SK-N-SH treated with all-trans-retinoic acid at 6 μM for 48 hours (cell line): ENCODE measurements around the gene BBS1.
"Not testable (repeated sequence)": the region's sequence is repeated elsewhere in the genome, so short reads cannot be mapped to it uniquely, and the experiment has no call there.

Experiments
- ATAC-seq: fragments of 200-7000 bp; cut with Tn5 transposase; 3 replicates; pipeline ENCODE4 v1.9.1; 2020; ENCODE audit warnings: mild to moderate bottlenecking, moderate library complexity
- ARNTL ChIP-seq: fragments of 450-650 bp; formaldehyde crosslinking; IDR thresholded peaks from 2 replicates; pipeline ENCODE4 v1.5.0; 2020; ENCODE audit warnings: low read depth, mild to moderate bottlenecking, moderate library complexity, borderline replicate concordance
- CREB5 ChIP-seq: fragments of 250-450 bp; sonication (Bioruptor Pico); IDR thresholded peaks from 2 replicates; pipeline ENCODE4 v1.5.1; 2020; ENCODE audit warnings: low read depth, mild to moderate bottlenecking, moderate library complexity
- CSDC2 ChIP-seq: fragments of 250-450 bp; sonication (Bioruptor Pico); IDR thresholded peaks from 2 replicates; pipeline ENCODE4 v1.5.0; 2020; ENCODE audit warnings: mild to moderate bottlenecking, moderate library complexity
- CSRNP3 ChIP-seq: fragments of 250-450 bp; sonication (Bioruptor Pico); IDR thresholded peaks from 2 replicates; pipeline ENCODE4 v1.5.1; 2021; ENCODE audit warnings: mild to moderate bottlenecking, moderate library complexity
- ESRRG ChIP-seq: fragments of 250-450 bp; sonication (Bioruptor Pico); IDR thresholded peaks from 2 replicates; pipeline ENCODE4 v1.6.1; 2021; ENCODE audit warnings: mild to moderate bottlenecking
- GLIS3 ChIP-seq: fragments of 250-450 bp; sonication (Bioruptor Pico); IDR thresholded peaks from 2 replicates; pipeline ENCODE4 v1.5.0; 2020; ENCODE audit warnings: mild to moderate bottlenecking, moderate library complexity
- ISL1 ChIP-seq: fragments of 250-450 bp; sonication (Bioruptor Pico); IDR thresholded peaks from 2 replicates; pipeline ENCODE4 v2.1.2; 2022; ENCODE audit warnings: mild to moderate bottlenecking, moderate library complexity
- PATZ1 ChIP-seq: fragments of 250-450 bp; sonication (Bioruptor Pico); IDR thresholded peaks from 2 replicates; pipeline ENCODE4 v1.8.0; 2020; ENCODE audit warnings: mild to moderate bottlenecking, moderate library complexity, borderline replicate concordance
- POU6F1 ChIP-seq: fragments of 250-450 bp; sonication (Bioruptor Pico); IDR thresholded peaks from 2 replicates; pipeline ENCODE4 v1.8.0; 2021; ENCODE audit warnings: low read depth, mild to moderate bottlenecking, moderate library complexity, borderline replicate concordance
- PPARA ChIP-seq: fragments of 250-450 bp; sonication (Bioruptor Pico); IDR thresholded peaks from 2 replicates; pipeline ENCODE4 v1.5.0; 2020; ENCODE audit warnings: mild to moderate bottlenecking, borderline replicate concordance
- RARB ChIP-seq: fragments of 250-450 bp; sonication (Bioruptor Pico); IDR thresholded peaks from 2 replicates; pipeline ENCODE4 v1.8.0; 2021; ENCODE audit warnings: mild to moderate bottlenecking, moderate library complexity
- SNAI2 ChIP-seq: fragments of 250-450 bp; sonication (Bioruptor Pico); IDR thresholded peaks from 2 replicates; pipeline ENCODE4 v1.5.0; 2020; ENCODE audit warnings: mild to moderate bottlenecking, moderate library complexity
- TCF4 ChIP-seq: fragments of 250-450 bp; sonication (Bioruptor Pico); IDR thresholded peaks from 2 replicates; pipeline ENCODE4 v1.8.0; 2021; ENCODE audit warnings: mild to moderate bottlenecking, moderate library complexity, borderline replicate concordance
- ZC3H10 ChIP-seq: fragments of 250-450 bp; sonication (Bioruptor Pico); IDR thresholded peaks from 2 replicates; pipeline ENCODE4 v1.5.1; 2021; ENCODE audit warnings: mild to moderate bottlenecking, moderate library complexity
- ZFP3 ChIP-seq: fragments of 250-450 bp; sonication (Bioruptor Pico); IDR thresholded peaks from 2 replicates; pipeline ENCODE4 v1.5.0; 2020; ENCODE audit warnings: mild to moderate bottlenecking, moderate library complexity
- ZFP30 ChIP-seq: fragments of 450-650 bp; formaldehyde crosslinking; IDR thresholded peaks from 2 replicates; pipeline ENCODE4 v1.5.0; 2022; ENCODE audit warnings: mild to moderate bottlenecking, moderate library complexity
- ZNF565 ChIP-seq: fragments of 450-650 bp; formaldehyde crosslinking; conservative IDR thresholded peaks from 2 replicates; pipeline ENCODE4 v1.5.0; 2020; ENCODE audit warnings: low read depth, mild to moderate bottlenecking, moderate library complexity
- ZNF70 ChIP-seq: fragments of 450-650 bp; formaldehyde crosslinking; IDR thresholded peaks from 2 replicates; pipeline ENCODE4 v1.5.0; 2020; ENCODE audit warnings: mild to moderate bottlenecking, moderate library complexity
- ZNF8 ChIP-seq: fragments of 450-650 bp; formaldehyde crosslinking; IDR thresholded peaks from 2 replicates; pipeline ENCODE4 v1.5.0; 2020; ENCODE audit warnings: mild to moderate bottlenecking, moderate library complexity

Gene BBS1

GRCh38 chr11:66580803-66581202 lies 70.4 kb downstream of the BBS1 start:
- TF ChIP-seq ISL1 (CRISPR knock-in tag), result no peak
- no peak for TF ChIP-seq ZNF565 (CRISPR knock-in tag)
- no peak for TF ChIP-seq CSDC2 (CRISPR knock-in tag)
- no peak for TF ChIP-seq ZNF8 (CRISPR knock-in tag)
- TF ChIP-seq CSRNP3 (CRISPR knock-in tag), result no peak
- TF ChIP-seq PATZ1 (CRISPR knock-in tag), result no peak
- no peak for TF ChIP-seq PPARA (CRISPR knock-in tag)
- TF ChIP-seq CREB5, result no peak
- no peak for TF ChIP-seq ESRRG (CRISPR knock-in tag)
- no peak for TF ChIP-seq GLIS3 (CRISPR knock-in tag)
- TF ChIP-seq ZFP30, result no peak
- no peak for TF ChIP-seq ZFP3 (CRISPR knock-in tag)
- TF ChIP-seq POU6F1 (CRISPR knock-in tag), result no peak
- no peak for TF ChIP-seq TCF4
- TF ChIP-seq ARNTL (CRISPR knock-in tag), result no peak
- TF ChIP-seq RARB (CRISPR knock-in tag), result no peak
- ATAC-seq, result no peak

GRCh38 chr11:66581261-66581660 lies 70.8 kb downstream of the BBS1 start:
- TF ChIP-seq ISL1 (CRISPR knock-in tag) (no peak), RARB (CRISPR knock-in tag) (no peak), POU6F1 (CRISPR knock-in tag) (no peak), ESRRG (CRISPR knock-in tag) (no peak), CSRNP3 (CRISPR knock-in tag) (no peak), SNAI2 (CRISPR knock-in tag) (no peak), ZNF70 (CRISPR knock-in tag) (no peak), ZC3H10 (no peak)
- TF ChIP-seq, all 23 proteins: peak for 0
- ATAC-seq, result no peak

GRCh38 chr11:66582565-66583147 lies 72.2 kb downstream of the BBS1 start:
- ATAC-seq, result not testable (repeated sequence)
